H1 (cell line): Measurements from ENCODE around the gene KLHL17. TPM values are rescaled to one million over a fixed set of nuclear protein-coding genes. Genes with fewer than 3 reads are reported as not detected.

Source experiments
- CTCF ChIA-PET: fragments of 300-600 bp; sonication (Branson Sonifier 250); formaldehyde crosslinking; loops from one replicate; lab custom pipeline; 2021; ENCODE audit not compliant: partially characterized antibody; lab: Charles Lee
- POLR2A ChIA-PET: fragments of 300-600 bp; sonication (Branson Sonifier 250); formaldehyde crosslinking; loops from one replicate; lab custom pipeline; 2021; ENCODE audit warnings: inconsistent platforms; ENCODE audit not compliant: partially characterized antibody; lab: Charles Lee
- DNase-seq, 2 experiments: peaks; one replicate each; pipeline versions ENCODE4 v3.0.0 to v3.0.0-alpha.2; 2010 to 2022; ENCODE audit warnings: low spot score in 2 of 2, low read depth in 1 of 2, mixed read lengths in 1 of 2
- FAIRE-seq: peaks from 2 replicates; lab custom pipeline; 2011; peaks lifted over from hg19 to GRCh38; lab: Jason Lieb, UNC
- H2AFZ ChIP-seq: 2 replicates; pipeline ENCODE4 v1.8.1; 2012; ENCODE audit warnings: low read length, inconsistent platforms
- H2AK5ac ChIP-seq: 2 replicates; pipeline ENCODE4 v1.6.1; 2013; ENCODE audit warnings: low read depth, low read length
- H2BK120ac ChIP-seq: replicated peaks from 2 replicates; pipeline ENCODE3; 2013; ENCODE audit warnings: low read depth, low read length, inconsistent platforms
- H2BK12ac ChIP-seq: 2 replicates; pipeline ENCODE4 v1.6.1; 2013; ENCODE audit warnings: low read depth, low read length
- H2BK15ac ChIP-seq: 2 replicates; pipeline ENCODE4 v1.6.1; 2013; ENCODE audit warnings: low read length
- H2BK20ac ChIP-seq: 2 replicates; pipeline ENCODE4 v1.6.1; 2013; ENCODE audit warnings: low read length
- H2BK5ac ChIP-seq: 2 replicates; pipeline ENCODE4 v1.6.1; 2013; ENCODE audit warnings: low read depth, low read length
- H3K14ac ChIP-seq: 2 replicates; pipeline ENCODE4 v1.6.1; 2013; ENCODE audit warnings: inconsistent platforms; ENCODE audit not compliant: insufficient read length
- H3K18ac ChIP-seq: 2 replicates; pipeline ENCODE4 v1.6.1; 2013; ENCODE audit warnings: low read length; ENCODE audit errors: extremely low read depth
- H3K23ac ChIP-seq: 2 replicates; pipeline ENCODE4 v1.6.1; 2013; ENCODE audit warnings: inconsistent platforms; ENCODE audit not compliant: insufficient read length
- H3K23me2 ChIP-seq: 2 replicates; pipeline ENCODE4 v1.6.1; 2013; ENCODE audit warnings: low read depth, low read length
- H3K27ac ChIP-seq: 2 replicates; pipeline ENCODE4 v1.6.1; 2011; ENCODE audit warnings: low read depth, low read length, inconsistent platforms
- H3K27me3 ChIP-seq, 4 experiments: replicated peaks in 1 of 4; 1 replicate in 1 of 4; 2 replicates in 3 of 4; pipeline versions ENCODE4 v1.6.1 to v1.8.1; 2011 to 2013; ENCODE audit warnings: low read length in 3 of 4, mild to moderate bottlenecking in 3 of 4, inconsistent platforms in 2 of 4, mixed read lengths in 2 of 4, moderate library complexity in 1 of 4; ENCODE audit not compliant: control insufficient read depth in 3 of 4, insufficient read depth in 3 of 4; ENCODE audit errors: extremely low read depth in 1 of 4
- H3K36me3 ChIP-seq, 4 experiments: 2 replicates each; pipeline versions ENCODE4 v1.6.1 to v1.8.1; 2011 to 2013; ENCODE audit warnings: mild to moderate bottlenecking in 4 of 4, low read length in 3 of 4, moderate library complexity in 2 of 4, control low read depth in 1 of 4, inconsistent platforms in 1 of 4; ENCODE audit not compliant: insufficient read depth in 4 of 4, control insufficient read depth in 2 of 4
- H3K4ac ChIP-seq: replicated peaks from 2 replicates; pipeline ENCODE3; 2013; ENCODE audit warnings: low read length, low read depth, mixed read lengths, inconsistent platforms; ENCODE audit not compliant: insufficient read length
- H3K4me1 ChIP-seq, 4 experiments: replicated peaks in 1 of 4; 1 replicate in 1 of 4; 2 replicates in 3 of 4; pipeline versions ENCODE4 v1.6.1 to v1.8.1; 2011 to 2013; ENCODE audit warnings: low read length in 3 of 4, inconsistent platforms in 2 of 4, mixed read lengths in 1 of 4; ENCODE audit not compliant: insufficient read depth in 4 of 4, control insufficient read depth in 3 of 4
- H3K4me2 ChIP-seq, 2 experiments: 2 replicates each; pipeline versions ENCODE4 v1.6.1 to v1.8.1; 2011 to 2013; ENCODE audit warnings: low read depth in 2 of 2, low read length in 2 of 2, control low read depth in 1 of 2, inconsistent platforms in 1 of 2, mild to moderate bottlenecking in 1 of 2; ENCODE audit not compliant: insufficient read depth in 1 of 2
- H3K4me3 ChIP-seq, 4 experiments: fragments of 200-600, 300-600 bp in 1 of 4; sonication (generic), shearing (Covaris generic), sonication (Bioruptor Twin) in 1 of 4; 2 replicates each; pipeline versions ENCODE4 v1.5.1 to v1.8.1; 2011 to 2016; ENCODE audit warnings: low read length in 4 of 4, low read depth in 3 of 4, control low read depth in 2 of 4, inconsistent platforms in 2 of 4, mild to moderate bottlenecking in 2 of 4, mixed read lengths in 1 of 4, moderate library complexity in 1 of 4; ENCODE audit not compliant: insufficient read depth in 2 of 4; ENCODE audit errors: extremely low read depth in 1 of 4
- H3K56ac ChIP-seq: replicated peaks from 2 replicates; pipeline ENCODE3; 2013; ENCODE audit warnings: low read depth, mild to moderate bottlenecking, mixed read lengths, low read length, inconsistent platforms; ENCODE audit not compliant: insufficient read length
- H3K79me1 ChIP-seq: 2 replicates; pipeline ENCODE4 v1.6.1; 2013; ENCODE audit warnings: low read depth, low read length, control low read depth
- H3K79me2 ChIP-seq, 2 experiments: 2 replicates each; pipeline versions ENCODE4 v1.6.1 to v1.8.1; 2012 to 2013; ENCODE audit warnings: low read length in 2 of 2, mild to moderate bottlenecking in 2 of 2, inconsistent platforms in 1 of 2; ENCODE audit not compliant: insufficient read depth in 2 of 2, control insufficient read depth in 1 of 2
- H3K9ac ChIP-seq, 4 experiments: replicated peaks in 1 of 4; 1 replicate in 1 of 4; 2 replicates in 3 of 4; pipeline versions ENCODE4 v1.6.1 to v1.8.1; 2011 to 2013; ENCODE audit warnings: low read depth in 3 of 4, low read length in 3 of 4, control low read depth in 2 of 4, mild to moderate bottlenecking in 2 of 4, moderate library complexity in 2 of 4, inconsistent platforms in 1 of 4; ENCODE audit errors: extremely low read depth in 1 of 4
- H3K9me3 ChIP-seq, 2 experiments: 2 replicates each; pipeline versions ENCODE4 v1.6.1 to v1.8.1; 2012 to 2013; ENCODE audit warnings: mild to moderate bottlenecking in 2 of 2, moderate library complexity in 2 of 2, control low read depth in 1 of 2, inconsistent platforms in 1 of 2, low read depth in 1 of 2, low read length in 1 of 2, mixed read lengths in 1 of 2; ENCODE audit not compliant: insufficient read depth in 2 of 2
- H4K20me1 ChIP-seq, 2 experiments: replicated peaks in 1 of 2; 2 replicates each; pipeline versions ENCODE3 to v1.8.1; 2011 to 2013; ENCODE audit warnings: inconsistent platforms in 2 of 2, low read length in 2 of 2, mild to moderate bottlenecking in 1 of 2; ENCODE audit not compliant: insufficient read depth in 2 of 2, control insufficient read depth in 1 of 2
- H4K5ac ChIP-seq: 2 replicates; pipeline ENCODE4 v1.6.1; 2013; ENCODE audit warnings: low read length, low read depth, mixed read lengths, inconsistent platforms; ENCODE audit not compliant: insufficient read length
- H4K8ac ChIP-seq: 2 replicates; pipeline ENCODE4 v1.8.0; 2013; ENCODE audit warnings: mild to moderate bottlenecking, moderate library complexity, low read length, inconsistent platforms; ENCODE audit not compliant: insufficient read depth; ENCODE audit errors: extremely low read depth
- H4K91ac ChIP-seq: replicated peaks from 2 replicates; pipeline ENCODE3; 2013; ENCODE audit warnings: low read length, mixed read lengths, inconsistent platforms; ENCODE audit not compliant: insufficient read length
- BACH1 ChIP-seq: IDR thresholded peaks from 2 replicates; pipeline ENCODE4 v1.6.1; 2012; ENCODE audit warnings: low read length, improper control_type of control experiment
- BRCA1 ChIP-seq: IDR thresholded peaks from 2 replicates; pipeline ENCODE4 v1.6.1; 2012; ENCODE audit warnings: low read depth, low read length, improper control_type of control experiment
- FOSL1 ChIP-seq: IDR thresholded peaks from 2 replicates; pipeline ENCODE4 v1.6.1; 2011; ENCODE audit warnings: mild to moderate bottlenecking, low read depth, low read length, moderate library complexity; ENCODE audit not compliant: insufficient read depth
- HDAC2 ChIP-seq, 2 experiments: fragments of 300-600 bp in 1 of 2; sonication (generic) in 1 of 2; IDR thresholded peaks; 2 replicates each; pipeline ENCODE4 v1.6.1; 2011 to 2012; ENCODE audit warnings: low read depth in 2 of 2, low read length in 2 of 2, mild to moderate bottlenecking in 2 of 2, moderate library complexity in 2 of 2, borderline replicate concordance in 1 of 2, inconsistent platforms in 1 of 2
- KDM1A ChIP-seq: fragments of 200-600, 300-600 bp; sonication (generic); IDR thresholded peaks from 2 replicates; pipeline ENCODE4 v1.7.1; 2016; ENCODE audit warnings: mild to moderate bottlenecking, low read length, borderline replicate concordance
- KDM4A ChIP-seq: IDR thresholded peaks from one replicate; pipeline ENCODE4 v1.7.1; 2012; ENCODE audit warnings: low read depth, mild to moderate bottlenecking, moderate library complexity, low read length, inconsistent platforms; ENCODE audit not compliant: severe bottlenecking
- POLR2A ChIP-seq, 2 experiments: IDR thresholded peaks; 1 replicate in 1 of 2; 2 replicates in 1 of 2; pipeline ENCODE4 v1.6.1; 2011; ENCODE audit warnings: low read depth in 2 of 2, low read length in 2 of 2, mild to moderate bottlenecking in 2 of 2; ENCODE audit errors: control extremely low read depth in 1 of 2
- SAP30 ChIP-seq: fragments of 300-600 bp; sonication (generic); IDR thresholded peaks from 2 replicates; pipeline ENCODE4 v1.7.1; 2012; ENCODE audit warnings: low read length, moderate library complexity, mild to moderate bottlenecking, inconsistent platforms; ENCODE audit not compliant: insufficient read depth, insufficient replicate concordance
- SIX5 ChIP-seq: IDR thresholded peaks from 2 replicates; pipeline ENCODE4 v1.6.1; 2011; ENCODE audit warnings: mild to moderate bottlenecking, low read depth, low read length
- SP1 ChIP-seq: IDR thresholded peaks from 2 replicates; pipeline ENCODE4 v1.6.1; 2011; ENCODE audit warnings: low read depth, low read length
- SP2 ChIP-seq: IDR thresholded peaks from 2 replicates; pipeline ENCODE4 v1.6.1; 2012; ENCODE audit warnings: mild to moderate bottlenecking, low read length, inconsistent platforms
- SUZ12 ChIP-seq: fragments of 200-600 bp; sonication (generic); IDR thresholded peaks from 2 replicates; pipeline ENCODE4 v1.6.1; 2012; ENCODE audit warnings: mild to moderate bottlenecking, inconsistent platforms, low read length, moderate library complexity, mixed read lengths
- TBP ChIP-seq: IDR thresholded peaks from 2 replicates; pipeline ENCODE4 v1.6.1; 2011; ENCODE audit warnings: low read depth, low read length, improper control_type of control experiment
- WGBS, 2 experiments: shearing (Covaris generic) in 1 of 2; methylation state at CpG; one replicate each; pipeline versions ENCODE4 v1.1.6 to v1.1.7; 2013 to 2015; ENCODE audit warnings: low lambda C conversion rate in 2 of 2, mixed read lengths in 2 of 2, inconsistent platforms in 1 of 2, low coverage in 1 of 2, missing lambda C conversion rate in 1 of 2; ENCODE audit not compliant: insufficient replicate concordance in 2 of 2, insufficient coverage in 1 of 2, insufficient read length in 1 of 2; ENCODE audit errors: extremely low coverage in 1 of 2, missing lambda C conversion rate in 1 of 2; 5-methylcytosine and 5-hydroxymethylcytosine counted together
- polyA plus RNA-seq, 7 experiments: library from polyadenylated mRNA; depleted of rRNA in 3 of 7; stranded (reverse) in 5 of 7; unstranded in 2 of 7; fragments of >200 nt in 5 of 7; fragments of 200-250 nt in 2 of 7; gene quantifications; 1 replicate in 5 of 7; 2 replicates in 1 of 7; 4 replicates in 1 of 7; pipeline versions ENCODE4 v1.2.1 to v1.2.3, GENCODE V29; 2011 to 2013; ENCODE audit warnings: missing spikeins in 2 of 7, mixed read lengths in 2 of 7
- total RNA-seq: library from RNA; stranded (reverse); fragmentation: NEBNext Ultra II Directional; extraction: Animal tissue kit (Norgen Biotek cat#: 25700); gene quantifications from 2 replicates; pipeline ENCODE4 v1.2.1, GENCODE V29; 2021

KLHL17 gene
- total and polyA plus RNA-seq, 2 of the 8 experiments (the other 6 are each of a cell fraction or from before 2014, with no cell fraction given), result 32.6 to 36.1 TPM

DNA sequence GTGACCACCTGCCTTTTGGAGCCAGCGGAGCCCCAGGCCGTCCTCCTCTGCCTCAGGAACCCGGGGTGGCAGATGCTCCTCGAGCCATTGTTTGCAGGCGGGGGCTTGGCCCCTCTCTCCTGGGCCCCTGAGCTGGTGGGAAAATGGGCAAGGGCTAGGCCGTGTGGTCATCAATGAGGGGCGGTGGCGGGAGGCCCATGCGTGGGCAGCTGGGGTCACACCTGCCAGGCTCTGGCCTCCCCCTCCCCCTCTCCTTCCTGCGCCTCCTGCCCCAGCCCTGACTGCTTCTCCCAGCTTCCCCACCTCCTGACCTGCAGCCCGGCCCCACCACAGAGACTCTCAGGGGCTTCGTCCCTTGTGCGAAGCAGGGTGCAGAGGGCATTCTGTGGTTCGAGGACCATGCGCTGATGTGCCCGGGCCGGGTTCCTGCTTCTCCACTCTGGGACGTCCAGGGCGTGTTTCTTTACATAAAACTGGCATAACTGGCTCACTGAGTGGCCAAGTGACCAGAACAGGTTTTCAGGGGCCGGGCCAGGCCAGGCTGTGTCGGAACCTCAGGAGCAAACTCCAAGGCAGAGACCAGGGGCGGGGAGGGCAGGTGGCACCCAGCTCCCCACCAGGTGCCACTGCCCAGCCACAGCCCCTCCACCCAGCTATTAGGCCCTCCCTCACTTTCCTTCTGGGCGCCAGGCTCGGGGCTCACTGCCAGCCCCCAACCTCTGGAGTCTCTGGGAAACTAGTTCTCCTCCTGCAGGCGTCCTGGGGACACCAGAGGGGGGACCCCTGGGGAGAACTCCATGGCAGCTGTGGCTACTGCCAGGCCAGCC lies 27.4 kb upstream of the KLHL17 start:
- FAIRE-seq, result no peak
- peaks cover 2 to 10% (median 8%) of the 10 kb centered on the region in 4 experiments for H3K4me1 ChIP-seq
- ChIA-PET CTCF (interaction anchor here (0.9 to 1.4 kb wide), 4 partner anchors 18 to 28 kb away, joined by 3 to 6 read pairs (median 4); no protein-coding TSS in a partner anchor), POLR2A (interaction anchor here (0.6 to 1.1 kb wide), 2 partner anchors 27 to 28 kb away, joined by 3 read pairs; no protein-coding TSS in a partner anchor)
- 83% methylated on average over 20 of the region's 25 CpGs; no CpG with 5 or more reads in 1 of the 2 experiments for WGBS, 2 experiments
- no peaks in the 10 kb centered on the region for H3K36me3 ChIP-seq
- H4K5ac ChIP-seq, result no peak overlapping the region
- no peak overlapping the region for H4K91ac ChIP-seq
- no peak overlapping the region for H3K14ac ChIP-seq
- H2AK5ac ChIP-seq, result peak overlapping the region; percentile 65; the same call in 1 of the 2 replicates
- no peak overlapping the region for H3K56ac ChIP-seq
- no peaks in the 10 kb centered on the region for H3K23me2 ChIP-seq
- no peak overlapping the region for H3K27ac ChIP-seq
- H3K9me3 ChIP-seq, result no peaks in the 10 kb centered on the region
- no peak overlapping the region for H3K23ac ChIP-seq
- no peak overlapping the region for H2BK15ac ChIP-seq
- H3K9ac ChIP-seq, result no peak overlapping the region
- no peak overlapping the region for H2BK20ac ChIP-seq
- H3K18ac ChIP-seq, result no peak overlapping the region
- H4K20me1 ChIP-seq, result peaks cover 17 to 18% of the 10 kb centered on the region in 2 experiments
- H3K79me1 ChIP-seq, result no peaks in the 10 kb centered on the region
- no peak overlapping the region for H2AFZ ChIP-seq
- H3K4me2 ChIP-seq, result no peak overlapping the region
- no peak overlapping the region for H2BK12ac ChIP-seq
- no peaks in the 10 kb centered on the region for H3K79me2 ChIP-seq
- no peak overlapping the region for H2BK5ac ChIP-seq
- peaks cover 64 to 86% (median 84%) of the 10 kb centered on the region in 4 experiments for H3K27me3 ChIP-seq
- H2BK120ac ChIP-seq, result no peak overlapping the region
- H3K4ac ChIP-seq, result peak overlapping the region; percentile 78
- DNase-seq, result no peak
- no peak overlapping the region for H3K4me3 ChIP-seq
- H4K8ac ChIP-seq, result no peak overlapping the region; the same call in 1 of the 2 replicates
- TF ChIP-seq SP2, result no peak
- no peak for TF ChIP-seq KDM1A
- no peak for TF ChIP-seq SIX5
- TF ChIP-seq KDM4A, result no peak
- TF ChIP-seq SP1, result no peak
- TF ChIP-seq TBP, result no peak
- no peak for TF ChIP-seq SUZ12
- TF ChIP-seq HDAC2 (IDR thresholded peaks at IDR 0.05; ENCODE audit: borderline replicate concordance in 1 of 2, low read depth in 2 of 2, low read length in 2 of 2), result no peak
- no peak for TF ChIP-seq POLR2A (IDR thresholded peaks at IDR 0.05; ENCODE audit: control extremely low read depth in 1 of 2, low read depth in 2 of 2, low read length in 2 of 2)
- no peak for TF ChIP-seq BRCA1
- no peak for TF ChIP-seq BACH1
- TF ChIP-seq SAP30, result no peak
- TF ChIP-seq FOSL1, result no peak
